H1 (cell line): Measurements from ENCODE around the gene CRYBG3. TPM values are rescaled to one million over a fixed set of nuclear protein-coding genes. Genes with fewer than 3 reads are reported as not detected.

Experiments
- CTCF ChIA-PET: fragments of 300-600 bp; sonication (Branson Sonifier 250); formaldehyde crosslinking; loops from one replicate; lab custom pipeline; 2021; ENCODE audit not compliant: partially characterized antibody; lab: Charles Lee
- POLR2A ChIA-PET: fragments of 300-600 bp; sonication (Branson Sonifier 250); formaldehyde crosslinking; loops from one replicate; lab custom pipeline; 2021; ENCODE audit warnings: inconsistent platforms; ENCODE audit not compliant: partially characterized antibody; lab: Charles Lee
- DNase-seq, 2 experiments: peaks; one replicate each; pipeline versions ENCODE4 v3.0.0 to v3.0.0-alpha.2; 2010 to 2022; ENCODE audit warnings: low spot score in 2 of 2, low read depth in 1 of 2, mixed read lengths in 1 of 2
- FAIRE-seq: peaks from 2 replicates; lab custom pipeline; 2011; peaks lifted over from hg19 to GRCh38; lab: Jason Lieb, UNC
- H2AFZ ChIP-seq: 2 replicates; pipeline ENCODE4 v1.8.1; 2012; ENCODE audit warnings: low read length, inconsistent platforms
- H2AK5ac ChIP-seq: 2 replicates; pipeline ENCODE4 v1.6.1; 2013; ENCODE audit warnings: low read depth, low read length
- H2BK120ac ChIP-seq: replicated peaks from 2 replicates; pipeline ENCODE3; 2013; ENCODE audit warnings: low read depth, low read length, inconsistent platforms
- H2BK12ac ChIP-seq: 2 replicates; pipeline ENCODE4 v1.6.1; 2013; ENCODE audit warnings: low read depth, low read length
- H2BK15ac ChIP-seq: 2 replicates; pipeline ENCODE4 v1.6.1; 2013; ENCODE audit warnings: low read length
- H2BK20ac ChIP-seq: 2 replicates; pipeline ENCODE4 v1.6.1; 2013; ENCODE audit warnings: low read length
- H2BK5ac ChIP-seq: 2 replicates; pipeline ENCODE4 v1.6.1; 2013; ENCODE audit warnings: low read depth, low read length
- H3K14ac ChIP-seq: 2 replicates; pipeline ENCODE4 v1.6.1; 2013; ENCODE audit warnings: inconsistent platforms; ENCODE audit not compliant: insufficient read length
- H3K18ac ChIP-seq: 2 replicates; pipeline ENCODE4 v1.6.1; 2013; ENCODE audit warnings: low read length; ENCODE audit errors: extremely low read depth
- H3K23ac ChIP-seq: 2 replicates; pipeline ENCODE4 v1.6.1; 2013; ENCODE audit warnings: inconsistent platforms; ENCODE audit not compliant: insufficient read length
- H3K23me2 ChIP-seq: 2 replicates; pipeline ENCODE4 v1.6.1; 2013; ENCODE audit warnings: low read depth, low read length
- H3K27ac ChIP-seq: 2 replicates; pipeline ENCODE4 v1.6.1; 2011; ENCODE audit warnings: low read depth, low read length, inconsistent platforms
- H3K27me3 ChIP-seq, 4 experiments: replicated peaks in 1 of 4; 1 replicate in 1 of 4; 2 replicates in 3 of 4; pipeline versions ENCODE4 v1.6.1 to v1.8.1; 2011 to 2013; ENCODE audit warnings: low read length in 3 of 4, mild to moderate bottlenecking in 3 of 4, inconsistent platforms in 2 of 4, mixed read lengths in 2 of 4, moderate library complexity in 1 of 4; ENCODE audit not compliant: control insufficient read depth in 3 of 4, insufficient read depth in 3 of 4; ENCODE audit errors: extremely low read depth in 1 of 4
- H3K36me3 ChIP-seq, 4 experiments: 2 replicates each; pipeline versions ENCODE4 v1.6.1 to v1.8.1; 2011 to 2013; ENCODE audit warnings: mild to moderate bottlenecking in 4 of 4, low read length in 3 of 4, moderate library complexity in 2 of 4, control low read depth in 1 of 4, inconsistent platforms in 1 of 4; ENCODE audit not compliant: insufficient read depth in 4 of 4, control insufficient read depth in 2 of 4
- H3K4ac ChIP-seq: replicated peaks from 2 replicates; pipeline ENCODE3; 2013; ENCODE audit warnings: low read length, low read depth, mixed read lengths, inconsistent platforms; ENCODE audit not compliant: insufficient read length
- H3K4me1 ChIP-seq, 4 experiments: replicated peaks in 1 of 4; 1 replicate in 1 of 4; 2 replicates in 3 of 4; pipeline versions ENCODE4 v1.6.1 to v1.8.1; 2011 to 2013; ENCODE audit warnings: low read length in 3 of 4, inconsistent platforms in 2 of 4, mixed read lengths in 1 of 4; ENCODE audit not compliant: insufficient read depth in 4 of 4, control insufficient read depth in 3 of 4
- H3K4me2 ChIP-seq, 2 experiments: 2 replicates each; pipeline versions ENCODE4 v1.6.1 to v1.8.1; 2011 to 2013; ENCODE audit warnings: low read depth in 2 of 2, low read length in 2 of 2, control low read depth in 1 of 2, inconsistent platforms in 1 of 2, mild to moderate bottlenecking in 1 of 2; ENCODE audit not compliant: insufficient read depth in 1 of 2
- H3K4me3 ChIP-seq, 4 experiments: fragments of 200-600, 300-600 bp in 1 of 4; sonication (generic), shearing (Covaris generic), sonication (Bioruptor Twin) in 1 of 4; 2 replicates each; pipeline versions ENCODE4 v1.5.1 to v1.8.1; 2011 to 2016; ENCODE audit warnings: low read length in 4 of 4, low read depth in 3 of 4, control low read depth in 2 of 4, inconsistent platforms in 2 of 4, mild to moderate bottlenecking in 2 of 4, mixed read lengths in 1 of 4, moderate library complexity in 1 of 4; ENCODE audit not compliant: insufficient read depth in 2 of 4; ENCODE audit errors: extremely low read depth in 1 of 4
- H3K56ac ChIP-seq: replicated peaks from 2 replicates; pipeline ENCODE3; 2013; ENCODE audit warnings: low read depth, mild to moderate bottlenecking, mixed read lengths, low read length, inconsistent platforms; ENCODE audit not compliant: insufficient read length
- H3K79me1 ChIP-seq: 2 replicates; pipeline ENCODE4 v1.6.1; 2013; ENCODE audit warnings: low read depth, low read length, control low read depth
- H3K79me2 ChIP-seq, 2 experiments: 2 replicates each; pipeline versions ENCODE4 v1.6.1 to v1.8.1; 2012 to 2013; ENCODE audit warnings: low read length in 2 of 2, mild to moderate bottlenecking in 2 of 2, inconsistent platforms in 1 of 2; ENCODE audit not compliant: insufficient read depth in 2 of 2, control insufficient read depth in 1 of 2
- H3K9ac ChIP-seq, 4 experiments: replicated peaks in 1 of 4; 1 replicate in 1 of 4; 2 replicates in 3 of 4; pipeline versions ENCODE4 v1.6.1 to v1.8.1; 2011 to 2013; ENCODE audit warnings: low read depth in 3 of 4, low read length in 3 of 4, control low read depth in 2 of 4, mild to moderate bottlenecking in 2 of 4, moderate library complexity in 2 of 4, inconsistent platforms in 1 of 4; ENCODE audit errors: extremely low read depth in 1 of 4
- H3K9me3 ChIP-seq, 2 experiments: 2 replicates each; pipeline versions ENCODE4 v1.6.1 to v1.8.1; 2012 to 2013; ENCODE audit warnings: mild to moderate bottlenecking in 2 of 2, moderate library complexity in 2 of 2, control low read depth in 1 of 2, inconsistent platforms in 1 of 2, low read depth in 1 of 2, low read length in 1 of 2, mixed read lengths in 1 of 2; ENCODE audit not compliant: insufficient read depth in 2 of 2
- H4K20me1 ChIP-seq, 2 experiments: replicated peaks in 1 of 2; 2 replicates each; pipeline versions ENCODE3 to v1.8.1; 2011 to 2013; ENCODE audit warnings: inconsistent platforms in 2 of 2, low read length in 2 of 2, mild to moderate bottlenecking in 1 of 2; ENCODE audit not compliant: insufficient read depth in 2 of 2, control insufficient read depth in 1 of 2
- H4K5ac ChIP-seq: 2 replicates; pipeline ENCODE4 v1.6.1; 2013; ENCODE audit warnings: low read length, low read depth, mixed read lengths, inconsistent platforms; ENCODE audit not compliant: insufficient read length
- H4K8ac ChIP-seq: 2 replicates; pipeline ENCODE4 v1.8.0; 2013; ENCODE audit warnings: mild to moderate bottlenecking, moderate library complexity, low read length, inconsistent platforms; ENCODE audit not compliant: insufficient read depth; ENCODE audit errors: extremely low read depth
- H4K91ac ChIP-seq: replicated peaks from 2 replicates; pipeline ENCODE3; 2013; ENCODE audit warnings: low read length, mixed read lengths, inconsistent platforms; ENCODE audit not compliant: insufficient read length
- BACH1 ChIP-seq: IDR thresholded peaks from 2 replicates; pipeline ENCODE4 v1.6.1; 2012; ENCODE audit warnings: low read length, improper control_type of control experiment
- BCL11A ChIP-seq, 2 experiments: IDR thresholded peaks; one replicate each; pipeline ENCODE4 v1.6.1; 2011; ENCODE audit warnings: low read depth in 2 of 2, low read length in 2 of 2, mild to moderate bottlenecking in 2 of 2
- BRCA1 ChIP-seq: IDR thresholded peaks from 2 replicates; pipeline ENCODE4 v1.6.1; 2012; ENCODE audit warnings: low read depth, low read length, improper control_type of control experiment
- CREB1 ChIP-seq: IDR thresholded peaks from 2 replicates; pipeline ENCODE4 v1.6.1; 2012; ENCODE audit warnings: inconsistent platforms
- HDAC6 ChIP-seq: IDR thresholded peaks from one replicate; pipeline ENCODE4 v1.7.1; 2012; ENCODE audit warnings: low read depth, mild to moderate bottlenecking, inconsistent platforms, low read length, moderate library complexity
- JUND ChIP-seq: IDR thresholded peaks from 2 replicates; pipeline ENCODE4 v1.6.1; 2011; ENCODE audit warnings: mild to moderate bottlenecking, improper control_type of control experiment, low read length
- MAFK ChIP-seq: IDR thresholded peaks from 2 replicates; pipeline ENCODE4 v1.6.1; 2012; ENCODE audit warnings: low read depth, mild to moderate bottlenecking, improper control_type of control experiment, low read length
- MAX ChIP-seq: IDR thresholded peaks from 2 replicates; pipeline ENCODE4 v1.6.1; 2012; ENCODE audit warnings: inconsistent platforms
- POU5F1 ChIP-seq: IDR thresholded peaks from 2 replicates; pipeline ENCODE4 v1.6.1; 2011; ENCODE audit warnings: low read depth, mild to moderate bottlenecking, low read length, moderate library complexity
- SIN3A ChIP-seq, 2 experiments: IDR thresholded peaks in 1 of 2; conservative IDR thresholded peaks in 1 of 2; 2 replicates each; pipeline ENCODE4 v1.6.1; 2011 to 2012; ENCODE audit warnings: low read length in 2 of 2, improper control_type of control experiment in 1 of 2, low read depth in 1 of 2, mild to moderate bottlenecking in 1 of 2
- SP2 ChIP-seq: IDR thresholded peaks from 2 replicates; pipeline ENCODE4 v1.6.1; 2012; ENCODE audit warnings: mild to moderate bottlenecking, low read length, inconsistent platforms
- SP4 ChIP-seq: IDR thresholded peaks from 2 replicates; pipeline ENCODE4 v1.6.1; 2012; ENCODE audit warnings: low read length, inconsistent platforms
- SUZ12 ChIP-seq: fragments of 200-600 bp; sonication (generic); IDR thresholded peaks from 2 replicates; pipeline ENCODE4 v1.6.1; 2012; ENCODE audit warnings: mild to moderate bottlenecking, inconsistent platforms, low read length, moderate library complexity, mixed read lengths
- WGBS, 2 experiments: shearing (Covaris generic) in 1 of 2; methylation state at CpG; one replicate each; pipeline versions ENCODE4 v1.1.6 to v1.1.7; 2013 to 2015; ENCODE audit warnings: low lambda C conversion rate in 2 of 2, mixed read lengths in 2 of 2, inconsistent platforms in 1 of 2, low coverage in 1 of 2, missing lambda C conversion rate in 1 of 2; ENCODE audit not compliant: insufficient replicate concordance in 2 of 2, insufficient coverage in 1 of 2, insufficient read length in 1 of 2; ENCODE audit errors: extremely low coverage in 1 of 2, missing lambda C conversion rate in 1 of 2; 5-methylcytosine and 5-hydroxymethylcytosine counted together
- polyA plus RNA-seq, 7 experiments: library from polyadenylated mRNA; depleted of rRNA in 3 of 7; stranded (reverse) in 5 of 7; unstranded in 2 of 7; fragments of >200 nt in 5 of 7; fragments of 200-250 nt in 2 of 7; gene quantifications; 1 replicate in 5 of 7; 2 replicates in 1 of 7; 4 replicates in 1 of 7; pipeline versions ENCODE4 v1.2.1 to v1.2.3, GENCODE V29; 2011 to 2013; ENCODE audit warnings: missing spikeins in 2 of 7, mixed read lengths in 2 of 7
- total RNA-seq: library from RNA; stranded (reverse); fragmentation: NEBNext Ultra II Directional; extraction: Animal tissue kit (Norgen Biotek cat#: 25700); gene quantifications from 2 replicates; pipeline ENCODE4 v1.2.1, GENCODE V29; 2021

Gene CRYBG3
- total and polyA plus RNA-seq, 2 of the 8 experiments (the other 6 are each of a cell fraction or from before 2014, with no cell fraction given), result 2.1 to 8.0 TPM

- no peak overlapping the region for H3K23ac ChIP-seq
- no peaks in the 10 kb centered on the region for H3K79me2 ChIP-seq
- H2BK20ac ChIP-seq, result no peak overlapping the region
- TF ChIP-seq JUND (no peak), SP4 (no peak), SIN3A (conservative IDR thresholded peaks at IDR 0.05 in 1 of 2, IDR thresholded peaks at IDR 0.05 in 1 of 2; ENCODE audit: low read depth in 1 of 2, low read length in 2 of 2) (no peak), SP2 (no peak), CREB1 (no peak), HDAC6 (no peak), SUZ12 (no peak), BRCA1 (no peak), POU5F1 (no peak), BACH1 (no peak), BCL11A (IDR thresholded peaks at IDR 0.05; ENCODE audit: low read depth in 2 of 2, low read length in 2 of 2) (no peak), MAFK (no peak), MAX (no peak)
- TF ChIP-seq, all 59 proteins: peak for 0
- no peak overlapping the region for H2BK5ac ChIP-seq
- DNase-seq (no peak), FAIRE-seq (no peak)
- no peak overlapping the region for H4K8ac ChIP-seq
- H3K18ac ChIP-seq, result no peak overlapping the region
- H4K91ac ChIP-seq, result no peak overlapping the region
- H2BK15ac ChIP-seq, result no peak overlapping the region
- no peaks in the 10 kb centered on the region for H3K27me3 ChIP-seq
- ChIA-PET POLR2A (no interaction called here), CTCF (interaction anchor here (0.9 to 1.0 kb wide), 2 partner anchors 27 to 406 kb away, joined by 3 read pairs; partner anchors contain the start of gene OR5K4)
- H3K4me2 ChIP-seq, result no peak overlapping the region
- no peak overlapping the region for H3K56ac ChIP-seq
- peaks cover 0 to 24% (median 2%) of the 10 kb centered on the region in 4 experiments; a peak in 3 of 8 replicates for H3K36me3 ChIP-seq
- no peaks in the 10 kb centered on the region for H4K20me1 ChIP-seq
- no peaks in the 10 kb centered on the region for H3K9me3 ChIP-seq
- no peak overlapping the region for H3K27ac ChIP-seq
- H3K4me3 ChIP-seq, result no peak overlapping the region
- no peaks in the 10 kb centered on the region for H3K79me1 ChIP-seq
- 88% methylated on average over 5 of the region's 5 CpGs; no CpG with 5 or more reads in 1 of the 2 experiments for WGBS, 2 experiments
- H3K4me1 ChIP-seq, result no peaks in the 10 kb centered on the region
- H2BK120ac ChIP-seq, result no peak overlapping the region
- H2AFZ ChIP-seq, result no peak overlapping the region
- H3K9ac ChIP-seq, result no peak overlapping the region
- no peak overlapping the region for H2AK5ac ChIP-seq
- H2BK12ac ChIP-seq, result no peak overlapping the region
- H3K14ac ChIP-seq, result no peak overlapping the region
- no peaks in the 10 kb centered on the region for H3K23me2 ChIP-seq
- H4K5ac ChIP-seq, result no peak overlapping the region
- H3K4ac ChIP-seq, result no peak overlapping the region
Measured at GRCh38 chr3:97948351-97949109, 126.7 kb downstream of the CRYBG3 start.
